Measurements from ENCODE around the gene SETBP1. TPM values are rescaled to one million over a fixed set of nuclear protein-coding genes. Genes with fewer than 3 reads are reported as not detected.

SETBP1 gene
- total RNA-seq, 1 experiment from 2014 or later: 9.6 TPM

DNA sequence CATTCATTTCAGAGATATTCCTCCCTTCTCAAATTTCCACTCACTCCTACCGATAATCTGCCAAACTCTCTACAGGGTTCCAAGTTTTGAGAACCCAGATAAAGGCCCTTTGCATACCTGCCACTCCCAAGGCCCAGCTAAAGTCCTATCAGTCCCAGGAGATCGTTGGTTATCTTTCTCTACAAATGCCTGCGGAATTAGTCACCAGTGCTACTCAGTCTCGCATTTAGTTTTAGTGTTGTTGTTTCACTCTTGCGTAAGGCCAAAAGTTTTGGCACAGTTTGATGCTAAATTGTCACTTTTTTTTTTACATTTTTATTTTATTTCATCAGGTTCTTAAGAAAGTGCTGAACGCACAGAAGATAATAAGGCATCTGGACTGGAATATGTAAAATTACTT, 29.2 kb upstream of the SETBP1 start:
- ATAC-seq (peak; percentile 67), DNase-seq (ENCODE audit: low spot score) (no peak)
- H3K27me3 Mint-ChIP-seq (ENCODE audit: low read depth): no peaks in the 10 kb centered on the region
- TF ChIP-seq CREB1 (CRISPR knock-in tag; IDR thresholded peaks at IDR 0.05) (no peak), ZNF281 (CRISPR knock-in tag; IDR thresholded peaks at IDR 0.05) (no peak), PRDM15 (CRISPR knock-in tag; IDR thresholded peaks at IDR 0.05) (no peak), NFE2L1 (CRISPR knock-in tag; IDR thresholded peaks at IDR 0.05) (no peak), TCF7 (CRISPR knock-in tag; IDR thresholded peaks at IDR 0.05; ENCODE audit: low read depth) (no peak), ZMAT4 (CRISPR knock-in tag; IDR thresholded peaks at IDR 0.05) (no peak), JUN (CRISPR knock-in tag; IDR thresholded peaks at IDR 0.05) (no peak), USF1 (CRISPR knock-in tag; IDR thresholded peaks at IDR 0.05) (no peak), JAZF1 (CRISPR knock-in tag; IDR thresholded peaks at IDR 0.05) (no peak)
- TF ChIP-seq, protein P1, sequence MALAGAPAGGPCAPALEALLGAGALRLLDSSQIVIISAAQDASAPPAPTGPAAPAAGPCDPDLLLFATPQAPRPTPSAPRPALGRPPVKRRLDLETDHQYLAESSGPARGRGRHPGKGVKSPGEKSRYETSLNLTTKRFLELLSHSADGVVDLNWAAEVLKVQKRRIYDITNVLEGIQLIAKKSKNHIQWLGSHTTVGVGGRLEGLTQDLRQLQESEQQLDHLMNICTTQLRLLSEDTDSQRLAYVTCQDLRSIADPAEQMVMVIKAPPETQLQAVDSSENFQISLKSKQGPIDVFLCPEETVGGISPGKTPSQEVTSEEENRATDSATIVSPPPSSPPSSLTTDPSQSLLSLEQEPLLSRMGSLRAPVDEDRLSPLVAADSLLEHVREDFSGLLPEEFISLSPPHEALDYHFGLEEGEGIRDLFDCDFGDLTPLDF (CRISPR knock-in tag; IDR thresholded peaks at IDR 0.05): no peak
- TF ChIP-seq, protein P2, sequence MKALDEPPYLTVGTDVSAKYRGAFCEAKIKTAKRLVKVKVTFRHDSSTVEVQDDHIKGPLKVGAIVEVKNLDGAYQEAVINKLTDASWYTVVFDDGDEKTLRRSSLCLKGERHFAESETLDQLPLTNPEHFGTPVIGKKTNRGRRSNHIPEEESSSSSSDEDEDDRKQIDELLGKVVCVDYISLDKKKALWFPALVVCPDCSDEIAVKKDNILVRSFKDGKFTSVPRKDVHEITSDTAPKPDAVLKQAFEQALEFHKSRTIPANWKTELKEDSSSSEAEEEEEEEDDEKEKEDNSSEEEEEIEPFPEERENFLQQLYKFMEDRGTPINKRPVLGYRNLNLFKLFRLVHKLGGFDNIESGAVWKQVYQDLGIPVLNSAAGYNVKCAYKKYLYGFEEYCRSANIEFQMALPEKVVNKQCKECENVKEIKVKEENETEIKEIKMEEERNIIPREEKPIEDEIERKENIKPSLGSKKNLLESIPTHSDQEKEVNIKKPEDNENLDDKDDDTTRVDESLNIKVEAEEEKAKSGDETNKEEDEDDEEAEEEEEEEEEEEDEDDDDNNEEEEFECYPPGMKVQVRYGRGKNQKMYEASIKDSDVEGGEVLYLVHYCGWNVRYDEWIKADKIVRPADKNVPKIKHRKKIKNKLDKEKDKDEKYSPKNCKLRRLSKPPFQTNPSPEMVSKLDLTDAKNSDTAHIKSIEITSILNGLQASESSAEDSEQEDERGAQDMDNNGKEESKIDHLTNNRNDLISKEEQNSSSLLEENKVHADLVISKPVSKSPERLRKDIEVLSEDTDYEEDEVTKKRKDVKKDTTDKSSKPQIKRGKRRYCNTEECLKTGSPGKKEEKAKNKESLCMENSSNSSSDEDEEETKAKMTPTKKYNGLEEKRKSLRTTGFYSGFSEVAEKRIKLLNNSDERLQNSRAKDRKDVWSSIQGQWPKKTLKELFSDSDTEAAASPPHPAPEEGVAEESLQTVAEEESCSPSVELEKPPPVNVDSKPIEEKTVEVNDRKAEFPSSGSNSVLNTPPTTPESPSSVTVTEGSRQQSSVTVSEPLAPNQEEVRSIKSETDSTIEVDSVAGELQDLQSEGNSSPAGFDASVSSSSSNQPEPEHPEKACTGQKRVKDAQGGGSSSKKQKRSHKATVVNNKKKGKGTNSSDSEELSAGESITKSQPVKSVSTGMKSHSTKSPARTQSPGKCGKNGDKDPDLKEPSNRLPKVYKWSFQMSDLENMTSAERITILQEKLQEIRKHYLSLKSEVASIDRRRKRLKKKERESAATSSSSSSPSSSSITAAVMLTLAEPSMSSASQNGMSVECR (CRISPR knock-in tag; IDR thresholded peaks at IDR 0.05; ENCODE audit: borderline replicate concordance): no peak
- ChIA-PET CTCF (no interaction called here), POLR2A (no interaction called here)
- H3K36me3 Mint-ChIP-seq: no peaks in the 10 kb centered on the region
- H3K4me3 Mint-ChIP-seq: no peak overlapping the region
- peaks cover 10% of the 10 kb centered on the region for H3K4me1 Mint-ChIP-seq
- no peak overlapping the region for H3K27ac Mint-ChIP-seq
- H3K9me3 Mint-ChIP-seq: 0 out of 2 replicates have a peak, but pooled peaks cover 3% of the 10 kb centered on the region
